OCI-LY1 (cell line): Measurements from ENCODE around the gene IDH2.

Experiments
- H2AFZ ChIP-seq: fragments of 200-600 bp; sonication (generic), shearing (Covaris generic); 2 replicates; pipeline ENCODE4 v1.6.0; 2014; ENCODE audit warnings: antibody characterized with exemption, mild to moderate bottlenecking, low read length
- H3F3A ChIP-seq: fragments of 200-600 bp; sonication (generic), shearing (Covaris generic); 2 replicates; pipeline ENCODE4 v1.6.0; 2014; ENCODE audit warnings: mild to moderate bottlenecking, antibody characterized with exemption, low read length, moderate library complexity; ENCODE audit not compliant: insufficient read depth
- H3K27ac ChIP-seq: fragments of 200-600 bp; sonication (generic); 2 replicates; pipeline ENCODE4 v1.5.1; 2014; ENCODE audit warnings: low read length, mixed run types, mild to moderate bottlenecking, low read depth; ENCODE audit not compliant: poor library complexity, severe bottlenecking
- H3K27me3 ChIP-seq: fragments of 200-600 bp; sonication (generic); 2 replicates; pipeline ENCODE4 v1.6.0; 2014; ENCODE audit warnings: antibody characterized with exemption, mild to moderate bottlenecking, low read length, moderate library complexity; ENCODE audit not compliant: insufficient read depth
- H3K36me3 ChIP-seq: fragments of 200-600 bp; sonication (generic); 2 replicates; pipeline ENCODE4 v1.6.1; 2014; ENCODE audit warnings: mild to moderate bottlenecking, antibody characterized with exemption, low read length, moderate library complexity, mixed read lengths; ENCODE audit not compliant: insufficient read depth
- H3K4me1 ChIP-seq: fragments of 200-600 bp; sonication (generic); 2 replicates; pipeline ENCODE4 v1.5.1; 2014; ENCODE audit warnings: mild to moderate bottlenecking, low read length, moderate library complexity; ENCODE audit not compliant: insufficient read depth, severe bottlenecking
- H3K4me2 ChIP-seq: fragments of 200-600 bp; sonication (generic), shearing (Covaris generic); 2 replicates; pipeline ENCODE4 v1.6.1; 2014; ENCODE audit warnings: low read length
- H3K4me3 ChIP-seq: fragments of 200-600 bp; sonication (generic); 2 replicates; pipeline ENCODE4 v1.5.1; 2014; ENCODE audit warnings: low read length, low read depth, mild to moderate bottlenecking, mixed read lengths; ENCODE audit not compliant: poor library complexity, severe bottlenecking
- H3K79me2 ChIP-seq: fragments of 200-600 bp; shearing (Covaris generic); 2 replicates; pipeline ENCODE4 v1.6.1; 2016; ENCODE audit warnings: mixed run types, low read length, mixed read lengths; ENCODE audit not compliant: insufficient read depth
- H3K9ac ChIP-seq: fragments of 200-600 bp; sonication (generic), shearing (Covaris generic); 2 replicates; pipeline ENCODE4 v1.6.1; 2014; ENCODE audit warnings: mild to moderate bottlenecking, low read length, mixed read lengths
- H3K9me2 ChIP-seq: fragments of 200-600 bp; sonication (generic), shearing (Covaris generic); 2 replicates; pipeline ENCODE4 v1.6.1; 2014; ENCODE audit warnings: low read depth, mild to moderate bottlenecking, low read length, mixed read lengths
- H3K9me3 ChIP-seq: fragments of 200-600 bp; shearing (Covaris generic); 2 replicates; pipeline ENCODE4 v1.6.1; 2014; ENCODE audit warnings: low read length, mixed read lengths
- H4K20me1 ChIP-seq: fragments of 200-600 bp; sonication (generic), shearing (Covaris generic); 2 replicates; pipeline ENCODE4 v1.6.0; 2016; ENCODE audit warnings: mild to moderate bottlenecking, low read length; ENCODE audit not compliant: insufficient read depth
- CTCF ChIP-seq: fragments of 200-600 bp; sonication (generic), shearing (Covaris generic); IDR thresholded peaks from 2 replicates; pipeline ENCODE4 v1.5.1; 2017; ENCODE audit warnings: mild to moderate bottlenecking, antibody characterized with exemption, low read length, moderate library complexity, mixed read lengths
- EZH2 ChIP-seq: fragments of 200-600 bp; sonication (generic), shearing (Covaris generic); IDR thresholded peaks from 2 replicates; pipeline ENCODE4 v1.8.0; 2017; ENCODE audit warnings: borderline replicate concordance, mixed run types, mild to moderate bottlenecking, antibody characterized with exemption, low read length, moderate library complexity, mixed read lengths

The IDH2 gene

GRCh38 chr15:90083954-90084607 is 18.2 kb downstream of the IDH2 start:
- TF ChIP-seq CTCF (no peak), EZH2 (no peak)
- Histone ChIP-seq H3F3A (no peaks in the 10 kb centered on the region), H3K9ac (no peak overlapping the region), H3K79me2 (no peaks in the 10 kb centered on the region), H3K9me2 (no peaks in the 10 kb centered on the region), H4K20me1 (no peaks in the 10 kb centered on the region), H3K9me3 (no peaks in the 10 kb centered on the region), H2AFZ (no peak overlapping the region), H3K27ac (peak overlapping the region; percentile 70), H3K27me3 (no peaks in the 10 kb centered on the region), H3K36me3 (peaks cover 40% of the 10 kb centered on the region), H3K4me3 (no peak overlapping the region), H3K4me2 (no peak overlapping the region; the same call in 1 of the 2 replicates), H3K4me1 (peaks cover 17% of the 10 kb centered on the region)

DNA sequence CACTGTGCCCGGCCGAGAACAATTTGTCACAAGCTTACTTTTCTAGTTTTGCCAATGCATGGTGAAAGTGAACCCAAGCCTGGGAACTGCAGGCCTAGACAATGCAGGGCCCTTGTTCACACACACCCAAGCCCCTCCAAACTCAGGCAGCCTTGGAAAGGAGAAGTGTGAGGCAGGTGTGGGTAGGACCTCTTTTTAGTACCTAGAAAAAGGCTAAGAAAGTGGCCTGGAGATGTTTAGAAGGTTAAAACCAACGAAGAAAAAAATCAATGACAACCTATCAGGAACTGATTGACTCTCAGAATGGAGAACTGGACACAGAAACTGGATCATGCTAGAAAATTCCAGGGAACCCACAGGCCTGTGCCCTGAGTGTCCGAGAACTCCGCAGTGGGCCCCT is 18.8 kb downstream of the IDH2 start:
- H2AFZ ChIP-seq = no peak overlapping the region
- no peaks in the 10 kb centered on the region for H3K9me2 ChIP-seq
- H3K9me3 ChIP-seq = no peaks in the 10 kb centered on the region
- H3K27me3 ChIP-seq = no peaks in the 10 kb centered on the region
- H3K4me3 ChIP-seq = no peak overlapping the region
- H3K79me2 ChIP-seq = no peaks in the 10 kb centered on the region
- H3K4me2 ChIP-seq = no peak overlapping the region; the same call in 1 of the 2 replicates
- no peaks in the 10 kb centered on the region for H3F3A ChIP-seq
- peaks cover 41% of the 10 kb centered on the region for H3K36me3 ChIP-seq
- peak overlapping the region; percentile 70 for H3K27ac ChIP-seq
- peaks cover 17% of the 10 kb centered on the region for H3K4me1 ChIP-seq
- H4K20me1 ChIP-seq = no peaks in the 10 kb centered on the region
- no peak overlapping the region for H3K9ac ChIP-seq
- TF ChIP-seq EZH2 (no peak), CTCF (no peak)

GRCh38 chr15:90082140-90082715 is 20.0 kb downstream of the IDH2 start:
- Histone ChIP-seq H3K9ac (no peak overlapping the region), H4K20me1 (no peaks in the 10 kb centered on the region), H3F3A (no peaks in the 10 kb centered on the region), H2AFZ (no peak overlapping the region), H3K4me2 (no peak overlapping the region), H3K9me3 (no peaks in the 10 kb centered on the region), H3K9me2 (no peaks in the 10 kb centered on the region), H3K4me3 (no peak overlapping the region), H3K36me3 (peaks cover 35% of the 10 kb centered on the region), H3K79me2 (no peaks in the 10 kb centered on the region), H3K27me3 (no peaks in the 10 kb centered on the region), H3K27ac (no peak overlapping the region), H3K4me1 (peaks cover 17% of the 10 kb centered on the region)
- TF ChIP-seq CTCF = no peak
- no peak for TF ChIP-seq EZH2
